ENCODE measurements around the gene PROM1.

Gene PROM1

GRCh38 chr4:16009153-16009552 is 74.7 kb downstream of the PROM1 start:
- H3K4me1 ChIP-seq (ENCODE audit: insufficient read depth, low read length): no peaks in the 10 kb centered on the region
- H3K9ac ChIP-seq (ENCODE audit: low read depth, low read length): no peak overlapping the region
- no peaks in the 10 kb centered on the region for H3K36me3 ChIP-seq (ENCODE audit: insufficient read depth, low read length)
- H3K9me3 ChIP-seq (ENCODE audit: insufficient read depth, low read length, severe bottlenecking): no peaks in the 10 kb centered on the region
- H3K4me3 ChIP-seq (ENCODE audit: low read depth in 1 of 2, low read length in 2 of 2): no peak overlapping the region
- DNase-seq: no peak
- no peak overlapping the region for H3K27ac ChIP-seq (ENCODE audit: low read length)
- no peaks in the 10 kb centered on the region for H4K20me1 ChIP-seq (ENCODE audit: insufficient read depth, low read length)
- no peaks in the 10 kb centered on the region for H3K79me2 ChIP-seq (ENCODE audit: insufficient read depth, low read length)
- no peak for ATAC-seq (ENCODE audit: insufficient read depth, low read depth)
- no peak overlapping the region for H3K4me2 ChIP-seq (ENCODE audit: insufficient read depth, low read length)
- H2AFZ ChIP-seq (ENCODE audit: low read depth, low read length): no peak overlapping the region
- no peak for TF ChIP-seq CTCF (IDR thresholded peaks at IDR 0.05; ENCODE audit: borderline replicate concordance, extremely low read depth, low read length, poor library complexity, severe bottlenecking)
- TF ChIP-seq EZH2 (IDR thresholded peaks at IDR 0.05; ENCODE audit: borderline replicate concordance, low read depth, low read length, severe bottlenecking): no peak
- peaks cover 8% of the 10 kb centered on the region for H3K27me3 ChIP-seq (ENCODE audit: insufficient read depth, low read length, poor library complexity)

- H3K9ac ChIP-seq (ENCODE audit: low read depth, low read length): no peak overlapping the region
- no peak overlapping the region for H3K27ac ChIP-seq (ENCODE audit: low read length)
- H3K79me2 ChIP-seq (ENCODE audit: insufficient read depth, low read length): no peaks in the 10 kb centered on the region
- no peak overlapping the region for H3K4me2 ChIP-seq (ENCODE audit: insufficient read depth, low read length)
- H3K4me1 ChIP-seq (ENCODE audit: insufficient read depth, low read length): no peaks in the 10 kb centered on the region
- no peaks in the 10 kb centered on the region for H3K36me3 ChIP-seq (ENCODE audit: insufficient read depth, low read length)
- H3K9me3 ChIP-seq (ENCODE audit: insufficient read depth, low read length, severe bottlenecking): no peaks in the 10 kb centered on the region
- no peak overlapping the region for H2AFZ ChIP-seq (ENCODE audit: low read depth, low read length)
- DNase-seq (no peak), ATAC-seq (ENCODE audit: insufficient read depth, low read depth) (no peak)
- H3K27me3 ChIP-seq (ENCODE audit: insufficient read depth, low read length, poor library complexity): peaks cover 22% of the 10 kb centered on the region
- no peaks in the 10 kb centered on the region for H4K20me1 ChIP-seq (ENCODE audit: insufficient read depth, low read length)
- TF ChIP-seq EZH2 (IDR thresholded peaks at IDR 0.05; ENCODE audit: borderline replicate concordance, low read depth, low read length, severe bottlenecking): no peak
- TF ChIP-seq CTCF (IDR thresholded peaks at IDR 0.05; ENCODE audit: borderline replicate concordance, extremely low read depth, low read length, poor library complexity, severe bottlenecking): no peak
- H3K4me3 ChIP-seq (ENCODE audit: low read depth in 1 of 2, low read length in 2 of 2): no peak overlapping the region
Measured at GRCh38 chr4:16007471-16008095, 76.2 kb downstream of the PROM1 start.

- Histone ChIP-seq H3K9me3 (ENCODE audit: insufficient read depth, low read length, severe bottlenecking) (no peaks in the 10 kb centered on the region), H3K4me1 (ENCODE audit: insufficient read depth, low read length) (no peaks in the 10 kb centered on the region), H4K20me1 (ENCODE audit: insufficient read depth, low read length) (no peaks in the 10 kb centered on the region), H3K27ac (ENCODE audit: low read length) (no peak overlapping the region), H3K36me3 (ENCODE audit: insufficient read depth, low read length) (no peaks in the 10 kb centered on the region), H3K79me2 (ENCODE audit: insufficient read depth, low read length) (no peaks in the 10 kb centered on the region), H3K9ac (ENCODE audit: low read depth, low read length) (no peak overlapping the region), H2AFZ (ENCODE audit: low read depth, low read length) (no peak overlapping the region), H3K4me2 (ENCODE audit: insufficient read depth, low read length) (no peak overlapping the region), H3K4me3 (ENCODE audit: low read depth in 1 of 2, low read length in 2 of 2) (no peak overlapping the region), H3K27me3 (ENCODE audit: insufficient read depth, low read length, poor library complexity) (peaks cover 24% of the 10 kb centered on the region)
- TF ChIP-seq CTCF (IDR thresholded peaks at IDR 0.05; ENCODE audit: borderline replicate concordance, extremely low read depth, low read length, poor library complexity, severe bottlenecking): no peak
- no peak for TF ChIP-seq EZH2 (IDR thresholded peaks at IDR 0.05; ENCODE audit: borderline replicate concordance, low read depth, low read length, severe bottlenecking)
- no peak for ATAC-seq (ENCODE audit: insufficient read depth, low read depth)
- DNase-seq: no peak
Measured at GRCh38 chr4:16006771-16007446, 76.9 kb downstream of the PROM1 start.

All from DND-41 (cell line).